ENCODE measurements around the gene SPA17.

Gene SPA17

GRCh38 chr11:124724979-124725718, 51.4 kb downstream of the SPA17 start:
- peak; percentile 79 for DNase-seq (ENCODE audit: low read depth)
- peak overlapping the region; percentile 30 for H3K4me3 ChIP-seq (ENCODE audit: low read depth, low read length)
- TF ChIP-seq POLR2A (IDR thresholded peaks at IDR 0.05; ENCODE audit: extremely low read depth, insufficient read length) (no peak), CTCF (IDR thresholded peaks at IDR 0.05; ENCODE audit: low read depth, low read length) (no peak), MAX (IDR thresholded peaks at IDR 0.05; ENCODE audit: low read depth, low read length) (no peak)

GRCh38 chr11:124725719-124726105, 52.0 kb downstream of the SPA17 start:
- peak; percentile 80 for DNase-seq (ENCODE audit: low read depth)
- 0 out of 2 replicates have a peak, but pooled peaks have one; percentile 46 for TF ChIP-seq MYC (IDR thresholded peaks at IDR 0.05; ENCODE audit: low read depth, low read length)
- no peak; the same call in 1 of the 2 replicates for TF ChIP-seq MAX (IDR thresholded peaks at IDR 0.05; ENCODE audit: low read depth, low read length)
- no peak for TF ChIP-seq CTCF (IDR thresholded peaks at IDR 0.05; ENCODE audit: low read depth, low read length)
- no peak for TF ChIP-seq POLR2A (IDR thresholded peaks at IDR 0.05; ENCODE audit: extremely low read depth, insufficient read length)
- H3K4me3 ChIP-seq (ENCODE audit: low read depth, low read length) = peak overlapping the region; percentile 30

- TF ChIP-seq POLR2A (IDR thresholded peaks at IDR 0.05; ENCODE audit: extremely low read depth, insufficient read length) (no peak), MYC (IDR thresholded peaks at IDR 0.05; ENCODE audit: low read depth, low read length) (no peak), MAX (IDR thresholded peaks at IDR 0.05; ENCODE audit: low read depth, low read length) (no peak), CTCF (IDR thresholded peaks at IDR 0.05; ENCODE audit: low read depth, low read length) (no peak)
- DNase-seq (ENCODE audit: low read depth) = no peak
- H3K4me3 ChIP-seq (ENCODE audit: low read depth, low read length) = no peak overlapping the region
Measured at GRCh38 chr11:124727474-124727873, 53.8 kb downstream of the SPA17 start.

GRCh38 chr11:124728134-124728533, 54.4 kb downstream of the SPA17 start:
- H3K4me3 ChIP-seq (ENCODE audit: low read depth, low read length) = no peak overlapping the region
- TF ChIP-seq CTCF (IDR thresholded peaks at IDR 0.05; ENCODE audit: low read depth, low read length) = no peak
- TF ChIP-seq MYC (IDR thresholded peaks at IDR 0.05; ENCODE audit: low read depth, low read length) = no peak
- TF ChIP-seq MAX (IDR thresholded peaks at IDR 0.05; ENCODE audit: low read depth, low read length) = no peak
- TF ChIP-seq POLR2A (IDR thresholded peaks at IDR 0.05; ENCODE audit: extremely low read depth, insufficient read length) = no peak
- DNase-seq (ENCODE audit: low read depth) = no peak

- H3K4me3 ChIP-seq (ENCODE audit: low read depth, low read length) = no peak overlapping the region
- DNase-seq (ENCODE audit: low read depth) = no peak
- TF ChIP-seq MYC (IDR thresholded peaks at IDR 0.05; ENCODE audit: low read depth, low read length) (no peak), CTCF (IDR thresholded peaks at IDR 0.05; ENCODE audit: low read depth, low read length) (no peak), MAX (IDR thresholded peaks at IDR 0.05; ENCODE audit: low read depth, low read length) (no peak), POLR2A (IDR thresholded peaks at IDR 0.05; ENCODE audit: extremely low read depth, insufficient read length) (no peak)
Measured at GRCh38 chr11:124729571-124729970, 55.9 kb downstream of the SPA17 start.
